Ishikawa (cell line): ENCODE measurements around the gene DCXR.

ENCODE experiments used
- CREB1 ChIP-seq: IDR thresholded peaks from 2 replicates; pipeline ENCODE4 v1.6.1; 2012; ENCODE audit warnings: low read depth
- EP300 ChIP-seq: IDR thresholded peaks from 2 replicates; pipeline ENCODE4 v1.6.1; 2012; ENCODE audit warnings: borderline replicate concordance
- FOXM1 ChIP-seq: IDR thresholded peaks from 2 replicates; pipeline ENCODE4 v1.6.1; 2012; ENCODE audit warnings: low read depth, borderline replicate concordance
- MAX ChIP-seq: IDR thresholded peaks from 2 replicates; pipeline ENCODE4 v1.6.1; 2012
- RAD21 ChIP-seq: IDR thresholded peaks from 2 replicates; pipeline ENCODE4 v1.6.1; 2012; ENCODE audit warnings: low read depth
- REST ChIP-seq: IDR thresholded peaks from 2 replicates; pipeline ENCODE4 v1.6.1; 2012; ENCODE audit warnings: low read depth, mild to moderate bottlenecking
- USF1 ChIP-seq: IDR thresholded peaks from 2 replicates; pipeline ENCODE4 v1.6.1; 2012

GRCh38 chr17:82048571-82048971, 11.1 kb upstream of the DCXR start:
- no peak for TF ChIP-seq USF1
- TF ChIP-seq RAD21 = no peak
- no peak for TF ChIP-seq REST
- no peak for TF ChIP-seq EP300
- no peak for TF ChIP-seq CREB1
- no peak for TF ChIP-seq FOXM1
- TF ChIP-seq MAX = no peak
